Limb (tissue), 2 donors: ENCODE measurements around the gene CYB561D2.

Source experiments
- DNase-seq, 2 donors: peaks; one replicate each; pipeline ENCODE4 v3.0.0-alpha.2; 2016; ENCODE audit errors: extremely low spot score in 2 of 2

The CYB561D2 gene

GRCh38 chr3:50323092-50323600 lies 27.5 kb upstream of the CYB561D2 start:
- no peak for DNase-seq

- DNase-seq = no peak
Observed at GRCh38 chr3:50323614-50324199, 27.0 kb upstream of the CYB561D2 start.

GRCh38 chr3:50324351-50325112 lies 26.1 kb upstream of the CYB561D2 start:
- DNase-seq = peak in 1 of 2 donors; percentile 81

DNA sequence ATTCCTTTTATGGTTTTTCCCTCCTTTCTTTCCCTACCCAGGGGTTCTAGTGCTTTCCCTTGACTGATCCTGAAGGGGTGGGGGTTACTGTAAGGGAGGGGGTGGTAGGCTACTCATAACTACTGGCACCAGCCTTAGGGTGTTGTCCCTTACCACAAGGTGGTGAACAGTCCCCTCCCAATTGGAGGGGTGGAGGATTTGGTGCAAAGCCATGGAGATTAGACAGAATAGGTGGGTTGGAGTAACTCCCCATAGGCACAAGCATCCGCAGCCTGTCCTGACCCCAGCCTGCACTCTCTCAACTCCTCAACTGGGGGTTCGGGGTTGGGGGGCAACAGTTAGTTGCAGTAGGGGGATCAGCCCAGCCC lies 25.6 kb upstream of the CYB561D2 start:
- DNase-seq = no peak

- DNase-seq = no peak
Observed at GRCh38 chr3:50325497-50326181, 25.0 kb upstream of the CYB561D2 start.

DNA sequence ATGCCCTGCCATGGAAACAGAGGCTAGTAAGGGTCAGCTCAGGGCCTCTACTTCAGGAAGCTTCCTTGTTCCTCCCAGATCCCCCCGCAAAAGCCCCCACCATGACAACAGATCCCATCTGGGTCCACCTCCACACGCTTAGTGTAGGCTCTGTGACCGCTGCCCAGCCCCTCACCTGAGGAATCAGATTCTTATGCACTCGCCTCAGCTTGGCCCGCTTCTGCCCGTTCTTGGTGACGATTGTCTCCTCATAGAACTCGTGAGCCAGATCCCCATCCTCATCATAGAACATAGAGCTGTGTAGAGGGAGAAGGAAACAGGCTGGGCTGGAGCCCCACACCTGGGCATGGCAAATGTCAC lies 24.5 kb upstream of the CYB561D2 start:
- no peak for DNase-seq

GRCh38 chr3:50327129-50327528 lies 23.5 kb upstream of the CYB561D2 start:
- DNase-seq = no peak

DNA sequence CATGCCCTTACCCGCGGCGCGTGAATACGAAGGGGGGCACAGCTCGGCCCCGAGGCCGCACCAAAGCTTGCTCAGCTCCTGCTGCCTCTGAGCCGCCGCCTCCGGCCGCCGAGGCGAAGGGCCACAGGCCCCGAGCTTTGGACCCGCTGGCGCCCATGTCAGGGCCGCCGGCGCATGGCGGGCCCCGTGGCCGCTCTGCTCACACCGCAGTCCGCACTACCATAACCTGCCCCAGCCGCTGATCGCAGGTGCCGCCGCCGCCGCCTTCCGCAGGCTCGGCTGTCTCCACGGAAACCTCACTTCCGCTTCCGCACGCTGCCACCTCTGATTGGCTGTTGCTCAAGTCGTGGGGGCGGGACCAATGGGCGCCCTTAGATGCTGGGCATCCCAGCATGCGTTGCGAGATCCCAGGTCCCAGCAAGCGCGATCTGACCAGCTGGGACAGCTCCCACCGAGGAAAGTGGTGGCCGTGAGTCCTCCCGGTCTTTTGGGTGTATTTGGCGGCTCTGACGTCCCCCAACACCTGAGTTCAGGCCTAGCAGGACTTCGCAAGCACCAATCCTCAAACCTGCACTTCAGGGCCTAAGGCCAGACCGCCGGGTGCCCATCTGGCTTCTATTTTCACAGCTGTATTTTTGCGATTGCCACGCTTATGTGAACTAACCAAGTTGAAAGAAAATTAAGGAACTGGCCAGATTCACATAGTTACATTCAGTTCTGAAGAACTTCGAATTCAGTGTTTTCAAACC lies 22.5 kb upstream of the CYB561D2 start, which contains the start of gene TUSC2:
Gene TUSC2 (minus strand): TSS at position 281 of the 749 bp plus-strand sequence. CDS start 124 bp downstream, at position 157.
- DNase-seq = peak; percentile 95 to 96

DNA sequence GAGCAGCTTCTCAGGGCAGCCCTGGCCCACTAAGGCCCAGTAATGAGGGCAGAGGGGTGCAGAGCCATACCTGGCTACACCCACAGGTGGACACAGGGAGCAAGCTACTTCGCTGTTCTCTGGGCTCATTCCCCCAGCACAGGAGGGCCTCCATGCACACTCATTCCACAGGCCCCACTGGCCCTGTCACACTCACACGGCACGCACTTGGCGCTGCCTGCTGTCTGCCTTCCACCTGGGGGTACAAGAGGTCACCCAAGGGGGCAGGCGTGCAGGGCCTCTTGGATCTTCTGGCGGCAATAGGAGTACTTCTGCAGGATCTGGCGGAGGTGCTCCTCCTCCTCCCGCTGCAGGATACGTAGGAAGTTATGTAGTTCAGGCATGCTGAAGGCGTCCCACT lies 20.3 kb upstream of the CYB561D2 start:
- DNase-seq = no peak

DNA sequence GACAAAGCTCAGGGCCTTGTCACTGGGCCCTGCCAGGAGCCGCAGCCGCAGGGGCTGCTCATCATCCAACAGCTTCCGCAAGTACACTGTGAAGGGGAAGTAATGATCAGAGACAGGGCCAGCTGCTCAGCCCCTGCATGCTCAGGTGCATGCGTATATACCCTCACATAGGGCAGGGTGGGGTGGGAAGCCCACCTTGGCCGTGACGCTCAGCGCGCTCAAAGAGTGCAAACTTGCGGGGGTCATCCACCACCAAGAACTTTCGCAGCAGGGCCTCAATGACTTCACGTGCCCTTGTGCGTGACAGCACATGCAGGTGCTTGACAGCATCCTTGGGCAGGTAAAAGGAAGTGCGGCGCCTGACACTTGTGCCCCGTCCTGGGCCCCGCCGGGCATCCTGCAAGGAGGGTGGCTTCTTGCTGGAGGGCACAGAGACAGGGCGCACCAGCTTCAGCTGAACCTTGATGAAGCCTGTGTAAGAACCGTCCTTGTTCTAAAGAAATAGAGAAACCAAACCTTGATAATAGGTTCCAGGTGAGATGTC lies 19.2 kb upstream of the CYB561D2 start:
- no peak for DNase-seq

DNA sequence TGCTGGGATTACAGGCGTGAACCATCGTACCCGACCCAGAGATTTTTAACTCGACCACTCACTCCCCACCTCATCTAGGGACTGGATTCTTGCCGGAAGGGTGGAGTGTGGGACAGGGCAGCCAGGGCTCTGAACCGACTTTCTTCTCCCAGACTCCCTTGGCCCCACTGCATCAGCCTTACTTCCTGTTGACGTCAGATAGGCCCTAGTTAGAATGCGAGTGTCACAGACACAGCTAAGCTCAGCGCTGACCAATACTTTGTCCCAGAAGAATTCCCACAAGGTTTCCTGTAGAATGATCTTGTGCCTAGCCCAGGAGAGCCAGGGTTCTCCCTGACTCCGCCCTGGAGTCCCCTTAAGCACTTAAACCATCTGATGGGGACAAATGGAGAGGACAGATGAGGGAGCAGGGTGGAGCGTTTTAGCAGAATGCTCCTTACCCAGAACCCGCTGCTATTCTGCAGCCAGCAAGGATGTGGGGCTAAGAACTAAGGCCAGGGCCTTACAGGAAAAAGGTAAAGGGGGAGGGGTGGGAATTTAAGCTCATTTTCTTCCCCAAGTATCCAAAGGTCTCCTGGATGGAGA lies 16.8 kb upstream of the CYB561D2 start:
- DNase-seq = no peak

- no peak for DNase-seq
Observed at GRCh38 chr3:50334339-50335075, 16.2 kb upstream of the CYB561D2 start.

- DNase-seq = no peak
Observed at GRCh38 chr3:50336452-50337174, 14.0 kb upstream of the CYB561D2 start.

DNA sequence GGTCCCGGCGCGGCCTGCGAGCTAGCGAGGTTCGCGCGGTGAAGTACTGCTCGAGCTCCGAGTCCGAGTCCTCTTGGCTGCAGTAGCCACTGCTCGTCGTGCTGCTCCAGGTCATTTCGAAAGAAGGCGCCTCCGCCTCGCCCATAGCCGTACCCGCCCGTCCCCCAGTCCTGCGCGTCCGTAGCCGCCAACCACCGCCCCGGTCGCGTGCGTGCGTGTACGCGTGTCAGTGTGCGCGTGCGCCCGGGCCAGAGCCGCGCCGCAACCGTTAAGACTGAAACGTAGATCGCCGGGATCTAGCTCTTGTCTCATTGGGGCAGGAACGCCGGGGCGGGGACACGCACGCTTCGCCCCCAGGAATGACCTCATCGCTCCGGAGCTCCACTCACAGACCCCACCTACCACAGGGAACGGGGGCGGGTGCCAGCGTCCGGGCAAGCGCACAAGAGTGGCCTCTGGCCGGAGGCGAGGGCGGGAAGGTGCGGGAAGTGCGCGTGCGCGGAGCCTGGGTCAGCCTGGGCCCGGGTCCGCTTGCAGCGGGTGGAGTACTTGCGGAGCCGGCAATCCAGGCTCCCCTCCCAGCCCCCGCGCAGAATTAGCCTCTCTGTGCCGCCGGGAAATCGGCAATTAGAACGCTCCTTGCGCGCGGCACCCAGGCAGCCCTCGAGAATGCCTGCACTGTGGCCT lies 13.3 kb upstream of the CYB561D2 start:
- DNase-seq = peak; percentile 98 to 99

GRCh38 chr3:50338965-50339364 lies 11.7 kb upstream of the CYB561D2 start:
- DNase-seq = no peak

- DNase-seq = no peak
Observed at GRCh38 chr3:50339485-50340146, 11.0 kb upstream of the CYB561D2 start.

GRCh38 chr3:50340147-50340447 lies 10.6 kb upstream of the CYB561D2 start:
- no peak for DNase-seq

DNA sequence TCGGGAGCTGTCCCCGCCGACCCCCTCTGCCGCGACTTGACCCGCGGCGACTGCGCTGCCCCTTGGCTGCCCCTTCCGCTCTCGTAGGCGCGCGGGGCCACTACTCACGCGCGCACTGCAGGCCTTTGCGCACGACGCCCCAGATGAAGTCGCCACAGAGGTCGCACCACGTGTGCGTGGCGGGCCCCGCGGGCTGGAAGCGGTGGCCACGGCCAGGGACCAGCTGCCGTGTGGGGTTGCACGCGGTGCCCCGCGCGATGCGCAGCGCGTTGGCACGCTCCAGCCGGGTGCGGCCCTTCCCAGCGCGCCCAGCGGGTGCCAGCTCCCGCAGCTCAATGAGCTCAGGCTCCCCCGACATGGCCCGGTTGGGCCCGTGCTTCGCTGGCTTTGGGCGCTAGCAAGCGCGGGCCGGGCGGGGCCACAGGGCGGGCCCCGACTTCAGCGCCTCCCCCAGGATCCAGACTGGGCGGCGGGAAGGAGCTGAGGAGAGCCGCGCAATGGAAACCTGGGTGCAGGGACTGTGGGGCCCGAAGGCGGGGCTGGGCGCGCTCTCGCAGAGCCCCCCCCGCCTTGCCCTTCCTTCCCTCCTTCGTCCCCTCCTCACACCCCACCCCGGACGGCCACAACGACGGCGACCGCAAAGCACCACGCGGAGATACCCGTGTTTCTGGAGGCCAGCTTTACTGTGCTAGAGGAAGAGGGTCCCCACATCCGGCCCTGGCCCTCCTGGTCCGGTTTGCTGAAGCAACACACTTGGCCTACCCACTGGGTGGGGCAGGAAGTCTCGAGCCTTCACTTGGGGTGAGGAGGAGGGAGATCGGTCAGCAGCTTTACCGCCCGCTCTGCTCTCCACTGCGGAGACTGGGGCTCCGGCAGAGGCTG lies 10.0 kb upstream of the CYB561D2 start, which contains the start of gene RASSF1:
Gene RASSF1 (minus strand): TSS at position 389 of the 882 bp plus-strand sequence. CDS start 31 bp downstream, at position 358.
- DNase-seq = peak; percentile 68 to 71
